Mammary epithelial cell (primary cell): ENCODE data around the gene DPF1.

ENCODE experiments used
- CTCF ChIP-seq, 2 donors: IDR thresholded peaks in 1 of 2; conservative IDR thresholded peaks in 1 of 2; 2 replicates each; pipeline ENCODE4 v1.5.1; 2011 to 2012; ENCODE audit warnings: inconsistent platforms in 2 of 2, low read length in 2 of 2, mild to moderate bottlenecking in 2 of 2, control low read depth in 1 of 2, low read depth in 1 of 2; ENCODE audit not compliant: insufficient read depth in 1 of 2; ENCODE audit errors: extremely low read depth in 1 of 2
- EZH2 ChIP-seq: IDR thresholded peaks from 2 replicates; pipeline ENCODE4 v1.6.1; 2012; ENCODE audit warnings: low read length, inconsistent platforms, borderline replicate concordance

- TF ChIP-seq EZH2 (no peak), CTCF (conservative IDR thresholded peaks at IDR 0.05 in 1 of 2, IDR thresholded peaks at IDR 0.05 in 1 of 2; ENCODE audit: extremely low read depth in 1 of 2, insufficient read depth in 1 of 2, low read depth in 1 of 2, low read length in 2 of 2) (no peak)
Observed at GRCh38 chr19:38219221-38219620, 4.8 kb downstream of the DPF1 start.
